HepG2 (cell line): ENCODE results near the gene ATP7B. TPM values are rescaled to one million over a fixed set of nuclear protein-coding genes. Genes with fewer than 3 reads are reported as not detected.

Experiments
- ATAC-seq: fragments of 200-7000 bp; cut with Tn5 transposase; 3 replicates; pipeline ENCODE4 v1.9.1; 2020; ENCODE audit warnings: mild to moderate bottlenecking, moderate library complexity
- BruUV-seq: library from RNA; stranded (reverse); fragments of 400-500 nt; replicated peaks from 2 replicates; lab custom pipeline; 2021; lab: Mats Ljungman, UMichigan
- CTCF ChIA-PET: fragments of 300-600 bp; formaldehyde crosslinking; extraction: SDS; loops from one replicate; lab custom pipeline; 2021; ENCODE audit warnings: low total read pairs, inconsistent platforms, low intra/inter-chr PET ratio; lab: Yijun Ruan, JAX
- POLR2A ChIA-PET: fragments of 350-600 bp; sonication (Branson Sonifier 250); formaldehyde crosslinking; loops from one replicate; lab custom pipeline; 2020; ENCODE audit warnings: antibody characterized with exemption, inconsistent platforms; lab: Yijun Ruan, JAX
- DNase-seq: peaks from one replicate; pipeline ENCODE4 v3.0.0-alpha.2; 2015; ENCODE audit warnings: low spot score
- FAIRE-seq: peaks from 3 replicates; lab custom pipeline; 2011; peaks lifted over from hg19 to GRCh38; lab: Jason Lieb, UNC
- H2AFZ ChIP-seq: one replicate; pipeline ENCODE4 v1.6.1; 2011; ENCODE audit warnings: low read length, inconsistent platforms
- H3K27ac ChIP-seq: fragments of 300-600 bp; 3 replicates; pipeline ENCODE4 v1.8.0; 2011; ENCODE audit warnings: mixed run types, mild to moderate bottlenecking, mixed read lengths, low read length, inconsistent platforms; ENCODE audit not compliant: insufficient read depth; ENCODE audit errors: extremely low read length
- H3K27me3 ChIP-seq, 2 experiments: fragments of 200-600 bp in 1 of 2; 2 replicates in 1 of 2; 3 replicates in 1 of 2; pipeline versions ENCODE4 v1.6.0 to v1.8.0; 2011; ENCODE audit warnings: low read length in 2 of 2, mild to moderate bottlenecking in 2 of 2, moderate library complexity in 2 of 2, inconsistent platforms in 1 of 2; ENCODE audit not compliant: insufficient read depth in 2 of 2, control insufficient read depth in 1 of 2
- H3K36me3 ChIP-seq, 2 experiments: fragments of 200-600 bp in 1 of 2; replicated peaks in 1 of 2; 2 replicates in 1 of 2; 3 replicates in 1 of 2; pipeline versions ENCODE4 v1.5.1 to v1.8.0; 2011; ENCODE audit warnings: low read length in 2 of 2, inconsistent platforms in 1 of 2; ENCODE audit not compliant: insufficient read depth in 2 of 2, control insufficient read depth in 1 of 2
- H3K4me1 ChIP-seq: 2 replicates; pipeline ENCODE4 v1.5.1; 2012; ENCODE audit warnings: low read length, inconsistent platforms; ENCODE audit not compliant: insufficient read depth
- H3K4me2 ChIP-seq: 2 replicates; pipeline ENCODE4 v1.6.0; 2011; ENCODE audit warnings: low read depth, low read length, inconsistent platforms
- H3K4me3 ChIP-seq, 3 experiments: fragments of 200-600 bp in 1 of 3; sonication (generic), shearing (Covaris generic) in 1 of 3; replicated peaks in 1 of 3; 2 replicates each; pipeline ENCODE4 v1.5.1; 2011 to 2016; ENCODE audit warnings: low read length in 3 of 3, inconsistent platforms in 2 of 3, low read depth in 2 of 3, mild to moderate bottlenecking in 2 of 3, control low read depth in 1 of 3, mixed read lengths in 1 of 3; ENCODE audit not compliant: insufficient read depth in 1 of 3
- H3K79me2 ChIP-seq: one replicate; pipeline ENCODE4 v1.6.1; 2011; ENCODE audit warnings: low read length, inconsistent platforms; ENCODE audit not compliant: insufficient read depth
- H3K9ac ChIP-seq: 2 replicates; pipeline ENCODE4 v1.6.0; 2011; ENCODE audit warnings: mild to moderate bottlenecking, low read depth, low read length, inconsistent platforms; ENCODE audit not compliant: insufficient read depth
- H3K9me3 ChIP-seq: 2 replicates; pipeline ENCODE4 v1.5.1; 2012; ENCODE audit warnings: mild to moderate bottlenecking, low read length
- H4K20me1 ChIP-seq: 2 replicates; pipeline ENCODE4 v1.6.0; 2011; ENCODE audit warnings: inconsistent platforms, mild to moderate bottlenecking, low read length, moderate library complexity; ENCODE audit not compliant: insufficient read depth
- AGO2 ChIP-seq: fragments of 200-400 bp; formaldehyde crosslinking; optimal IDR thresholded peaks from 2 replicates; pipeline ENCODE3; 2017; ENCODE audit warnings: mild to moderate bottlenecking, low read depth, low read length, moderate library complexity
- ARID2 ChIP-seq: sonication (generic); formaldehyde crosslinking; IDR thresholded peaks from 2 replicates; pipeline ENCODE4 v1.8.1; 2022; ENCODE audit warnings: mild to moderate bottlenecking, missing genetic modification reagents, borderline replicate concordance
- FOXJ3 ChIP-seq: sonication (generic); formaldehyde crosslinking; IDR thresholded peaks from 2 replicates; pipeline ENCODE4 v1.4.0; 2020; ENCODE audit warnings: missing genetic modification reagents, mild to moderate bottlenecking, borderline replicate concordance
- HMG20B ChIP-seq: conservative IDR thresholded peaks from 2 replicates; pipeline ENCODE4 v1.6.1; 2016; ENCODE audit warnings: missing genetic modification reagents, missing compliant biosample characterization
- HNF4A ChIP-seq: sonication (generic); formaldehyde crosslinking; IDR thresholded peaks from 2 replicates; pipeline ENCODE4 v1.4.0; 2020; ENCODE audit warnings: missing genetic modification reagents
- HNF4G ChIP-seq, 2 experiments: sonication (generic) in 1 of 2; formaldehyde crosslinking in 1 of 2; IDR thresholded peaks; 2 replicates each; pipeline versions ENCODE4 v1.4.0 to v1.6.1; 2011 to 2020; ENCODE audit warnings: borderline replicate concordance in 2 of 2, low read depth in 2 of 2, mild to moderate bottlenecking in 2 of 2, low read length in 1 of 2, missing genetic modification reagents in 1 of 2, moderate library complexity in 1 of 2
- KDM5A ChIP-seq: fragments of 200-600 bp; sonication (generic); IDR thresholded peaks from 2 replicates; pipeline ENCODE4 v1.7.0; 2018; ENCODE audit warnings: antibody characterized with exemption, mild to moderate bottlenecking, low read length, borderline replicate concordance
- NR2F6 ChIP-seq, 2 experiments: IDR thresholded peaks; 2 replicates each; pipeline ENCODE4 v1.6.1; 2016; ENCODE audit warnings: antibody characterized with exemption in 1 of 2, mild to moderate bottlenecking in 1 of 2
- PHF21A ChIP-seq: sonication (generic); formaldehyde crosslinking; IDR thresholded peaks from 2 replicates; pipeline ENCODE4 v1.5.0; 2020; ENCODE audit warnings: mild to moderate bottlenecking, missing genetic modification reagents
- RXRB ChIP-seq: IDR thresholded peaks from 2 replicates; pipeline ENCODE4 v1.6.1; 2016; ENCODE audit warnings: borderline replicate concordance, missing genetic modification reagents, missing compliant biosample characterization
- SAP130 ChIP-seq: IDR thresholded peaks from 2 replicates; pipeline ENCODE4 v1.6.1; 2016; ENCODE audit warnings: low read depth
- ZNF263 ChIP-seq: sonication (generic); formaldehyde crosslinking; IDR thresholded peaks from 2 replicates; pipeline ENCODE4 v1.4.0; 2020; ENCODE audit warnings: missing genetic modification reagents
- ZNF644 ChIP-seq: IDR thresholded peaks from 2 replicates; pipeline ENCODE4 v1.6.1; 2016; ENCODE audit warnings: low read depth
- WGBS: methylation state at CpG from one replicate; pipeline ENCODE4 v1.1.6; 2017; ENCODE audit warnings: low lambda C conversion rate; 5-methylcytosine and 5-hydroxymethylcytosine counted together
- in situ Hi-C: cut with HindIII; loops from 2 replicates; pipeline ENCODE4 v1.10.0; 2017; ENCODE audit warnings: low pct_unique_long_range_greater_than_20kb; ENCODE audit not compliant: extremely low pct_ligation_motif_present
- intact Hi-C: fragments of 100-400 bp; cut with micrococcal nuclease; formaldehyde crosslinking; loops from one replicate; pipeline ENCODE4 v1.10.0; 2022; ENCODE audit not compliant: unreplicated experiment
- polyA plus RNA-seq, 8 experiments: library from polyadenylated mRNA; depleted of rRNA in 3 of 8; stranded (reverse) in 7 of 8; unstranded in 1 of 8; fragments of >200 nt; fragmentation: Illumina TruSeq in 4 of 8; extraction: Trizol in 4 of 8; gene quantifications; 2 replicates each; pipeline versions ENCODE4 v1.2.1 to v1.2.3, GENCODE V29; 2011 to 2016; ENCODE audit warnings: low read depth in 4 of 8, missing spikeins in 1 of 8, mixed read lengths in 1 of 8; ENCODE audit not compliant: insufficient read depth in 1 of 8
- total RNA-seq, 5 experiments: library from RNA; depleted of rRNA; stranded (reverse); fragments of >200 nt; fragmentation: Illumina TruSeq; extraction: Trizol; gene quantifications; 2 replicates each; pipeline ENCODE4 v1.2.3, GENCODE V29; 2016; ENCODE audit warnings: low read depth in 1 of 5
- TF ChIP-seq, protein P1 (sequence below): sonication (generic); formaldehyde crosslinking; IDR thresholded peaks from 2 replicates; pipeline ENCODE4 v1.8.1; 2023; ENCODE audit warnings: mild to moderate bottlenecking, missing genetic modification reagents, borderline replicate concordance
- TF ChIP-seq, protein P2 (sequence below): IDR thresholded peaks from 2 replicates; pipeline ENCODE4 v1.4.0; 2020; ENCODE audit warnings: mild to moderate bottlenecking, missing genetic modification reagents
- TF ChIP-seq, protein P3 (sequence below): sonication (generic); formaldehyde crosslinking; IDR thresholded peaks from 2 replicates; pipeline ENCODE4 v1.4.0; 2020; ENCODE audit warnings: missing genetic modification reagents, low read depth, mild to moderate bottlenecking, borderline replicate concordance

Gene ATP7B
- total and polyA plus RNA-seq, 2 of the 13 experiments (the other 11 are each of a cell fraction or from before 2014, with no cell fraction given), result 31.8 to 57.4 TPM

GRCh38 chr13:52006523-52007245, 4.6 kb downstream of the ATP7B start:
- H3K27ac ChIP-seq, result peak overlapping the region; percentile 56
- peaks cover 96% of the 10 kb centered on the region for H3K79me2 ChIP-seq
- H3K27me3 ChIP-seq, result no peaks in the 10 kb centered on the region; a peak in 1 of 5 replicates
- intact Hi-C loops, result no loop called here
- no peaks in the 10 kb centered on the region for H3K9me3 ChIP-seq
- POLR2A ChIA-PET, result interaction anchor here (0.6 to 2.0 kb wide), 3 partner anchors 8 to 61 kb away, joined by 3 to 14 read pairs (median 3); partner anchors contain the start of gene UTP14C
- H3K9ac ChIP-seq, result peak overlapping the region; percentile 41; the same call in 1 of the 2 replicates
- BruUV-seq, result no TSS peak
- H4K20me1 ChIP-seq, result peaks cover 38% of the 10 kb centered on the region
- CTCF ChIA-PET, result no interaction called here
- H2AFZ ChIP-seq, result no peak overlapping the region
- FAIRE-seq (no peak), ATAC-seq (peak; percentile 31), DNase-seq (peak; percentile 50)
- peak overlapping the region; percentile 82 for H3K4me2 ChIP-seq
- peaks cover 83% of the 10 kb centered on the region for H3K4me1 ChIP-seq
- 30% methylated on average over 8 of the region's 8 CpGs for WGBS
- peak overlapping the region in 2 of 3 experiments; percentile 15 to 51; a peak in 3 of 6 replicates for H3K4me3 ChIP-seq
- in situ Hi-C loops, result loop anchor here (25.0 kb wide), 1 partner anchor 456 kb away; the partner anchor contains the start of genes CKAP2 and VPS36
- H3K36me3 ChIP-seq, result peaks cover 0 to 5% of the 10 kb centered on the region in 2 experiments; a peak in 1 of 5 replicates
- TF ChIP-seq, protein P1, sequence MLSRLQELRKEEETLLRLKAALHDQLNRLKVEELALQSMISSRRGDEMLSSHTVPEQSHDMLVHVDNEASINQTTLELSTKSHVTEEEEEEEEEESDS (CRISPR knock-in tag), result no peak
- TF ChIP-seq HNF4G (IDR thresholded peaks at IDR 0.05; ENCODE audit: borderline replicate concordance, low read depth, low read length) (peak; percentile 31; the same call in 1 of the 2 replicates), HNF4G (CRISPR knock-in tag; IDR thresholded peaks at IDR 0.05; ENCODE audit: borderline replicate concordance, low read depth) (no peak), SAP130 (CRISPR knock-in tag) (peak; percentile 65), KDM5A (no peak), NR2F6 (IDR thresholded peaks at IDR 0.05) (no peak), NR2F6 (CRISPR knock-in tag; IDR thresholded peaks at IDR 0.05) (0 out of 2 replicates have a peak, but pooled peaks have one; percentile 7), PHF21A (CRISPR knock-in tag) (peak; percentile 28; the same call in 1 of the 2 replicates), HMG20B (CRISPR knock-in tag) (0 out of 2 replicates have a peak, but pooled peaks have one; percentile 15), RXRB (CRISPR knock-in tag) (peak; percentile 29; the same call in 1 of the 2 replicates), AGO2 (no peak), ZNF263 (CRISPR knock-in tag) (0 out of 2 replicates have a peak, but pooled peaks have one; percentile 26), ZNF644 (CRISPR knock-in tag) (peak; percentile 45; the same call in 1 of the 2 replicates), HNF4A (CRISPR knock-in tag) (peak; percentile 55), ARID2 (CRISPR knock-in tag) (peak; percentile 36; the same call in 1 of the 2 replicates), FOXJ3 (CRISPR knock-in tag) (0 out of 2 replicates have a peak, but pooled peaks have one; percentile 13)
- TF ChIP-seq, protein P2, sequence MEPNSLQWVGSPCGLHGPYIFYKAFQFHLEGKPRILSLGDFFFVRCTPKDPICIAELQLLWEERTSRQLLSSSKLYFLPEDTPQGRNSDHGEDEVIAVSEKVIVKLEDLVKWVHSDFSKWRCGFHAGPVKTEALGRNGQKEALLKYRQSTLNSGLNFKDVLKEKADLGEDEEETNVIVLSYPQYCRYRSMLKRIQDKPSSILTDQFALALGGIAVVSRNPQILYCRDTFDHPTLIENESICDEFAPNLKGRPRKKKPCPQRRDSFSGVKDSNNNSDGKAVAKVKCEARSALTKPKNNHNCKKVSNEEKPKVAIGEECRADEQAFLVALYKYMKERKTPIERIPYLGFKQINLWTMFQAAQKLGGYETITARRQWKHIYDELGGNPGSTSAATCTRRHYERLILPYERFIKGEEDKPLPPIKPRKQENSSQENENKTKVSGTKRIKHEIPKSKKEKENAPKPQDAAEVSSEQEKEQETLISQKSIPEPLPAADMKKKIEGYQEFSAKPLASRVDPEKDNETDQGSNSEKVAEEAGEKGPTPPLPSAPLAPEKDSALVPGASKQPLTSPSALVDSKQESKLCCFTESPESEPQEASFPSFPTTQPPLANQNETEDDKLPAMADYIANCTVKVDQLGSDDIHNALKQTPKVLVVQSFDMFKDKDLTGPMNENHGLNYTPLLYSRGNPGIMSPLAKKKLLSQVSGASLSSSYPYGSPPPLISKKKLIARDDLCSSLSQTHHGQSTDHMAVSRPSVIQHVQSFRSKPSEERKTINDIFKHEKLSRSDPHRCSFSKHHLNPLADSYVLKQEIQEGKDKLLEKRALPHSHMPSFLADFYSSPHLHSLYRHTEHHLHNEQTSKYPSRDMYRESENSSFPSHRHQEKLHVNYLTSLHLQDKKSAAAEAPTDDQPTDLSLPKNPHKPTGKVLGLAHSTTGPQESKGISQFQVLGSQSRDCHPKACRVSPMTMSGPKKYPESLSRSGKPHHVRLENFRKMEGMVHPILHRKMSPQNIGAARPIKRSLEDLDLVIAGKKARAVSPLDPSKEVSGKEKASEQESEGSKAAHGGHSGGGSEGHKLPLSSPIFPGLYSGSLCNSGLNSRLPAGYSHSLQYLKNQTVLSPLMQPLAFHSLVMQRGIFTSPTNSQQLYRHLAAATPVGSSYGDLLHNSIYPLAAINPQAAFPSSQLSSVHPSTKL (CRISPR knock-in tag), result peak; percentile 30; the same call in 1 of the 2 replicates
- TF ChIP-seq, protein P3, sequence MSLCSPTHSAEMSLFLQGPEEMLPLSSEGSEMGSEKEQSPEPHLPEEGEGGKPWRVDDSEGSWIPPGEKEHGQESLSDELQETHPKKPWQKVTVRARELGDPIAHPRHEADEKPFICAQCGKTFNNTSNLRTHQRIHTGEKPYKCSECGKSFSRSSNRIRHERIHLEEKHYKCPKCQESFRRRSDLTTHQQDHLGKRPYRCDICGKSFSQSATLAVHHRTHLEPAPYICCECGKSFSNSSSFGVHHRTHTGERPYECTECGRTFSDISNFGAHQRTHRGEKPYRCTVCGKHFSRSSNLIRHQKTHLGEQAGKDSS (CRISPR knock-in tag), result 0 out of 2 replicates have a peak, but pooled peaks have one; percentile 29
